ENCODE results near the gene CABLES1.

GRCh38 chr18:23143815-23144261, 8.6 kb downstream of the CABLES1 start:
- TF ChIP-seq POLR2A (IDR thresholded peaks at IDR 0.05) (no peak), CTCF (IDR thresholded peaks at IDR 0.05) (no peak)

All from adrenal gland (tissue), 5 donors.